GM19351 (cell line): ENCODE measurements around the gene EXOC4.
"Not testable (repeated sequence)": the region's sequence is repeated elsewhere in the genome, so short reads cannot be mapped to it uniquely, and the experiment has no call there.

Source experiments
- ATAC-seq: cut with Tn5 transposase; IDR thresholded peaks from one replicate; pipeline ENCODE4 v1.9.1; 2021; ENCODE audit warnings: mild to moderate bottlenecking, moderate library complexity; ENCODE audit not compliant: unreplicated experiment

The EXOC4 gene

GRCh38 chr7:133606991-133607390 lies 354.1 kb downstream of the EXOC4 start:
- no peak for ATAC-seq

- no peak for ATAC-seq
Measured at GRCh38 chr7:133609806-133610205, 356.9 kb downstream of the EXOC4 start.

GRCh38 chr7:133611955-133612354 lies 359.1 kb downstream of the EXOC4 start:
- ATAC-seq, result no peak

- no peak for ATAC-seq
Measured at GRCh38 chr7:133613250-133613790, 360.4 kb downstream of the EXOC4 start.

- no peak for ATAC-seq
Measured at GRCh38 chr7:133614251-133614650, 361.4 kb downstream of the EXOC4 start.

DNA sequence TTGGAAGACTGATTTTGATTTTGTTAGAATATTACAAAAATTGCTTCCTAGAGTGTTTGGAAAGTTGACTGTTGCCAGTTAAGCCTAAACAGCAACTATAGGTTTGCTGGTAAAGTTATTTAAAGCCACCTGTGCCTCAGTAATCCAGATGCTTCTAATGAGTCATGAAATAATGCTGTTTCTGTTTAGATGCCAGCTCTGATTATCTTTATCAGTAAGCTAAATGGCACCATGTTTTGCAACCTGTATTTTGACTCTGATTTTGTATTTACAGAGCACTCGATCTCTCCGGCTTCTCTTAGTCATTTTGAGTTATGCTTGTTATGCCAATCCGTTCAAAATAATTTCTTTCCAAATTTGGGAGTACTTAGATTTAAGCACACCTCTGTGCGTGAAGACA lies 366.1 kb downstream of the EXOC4 start:
- no peak for ATAC-seq

- no peak for ATAC-seq
Measured at GRCh38 chr7:133619491-133619890, 366.6 kb downstream of the EXOC4 start.

- ATAC-seq, result no peak
Measured at GRCh38 chr7:133623721-133624120, 370.8 kb downstream of the EXOC4 start.

GRCh38 chr7:133625046-133625445 lies 372.2 kb downstream of the EXOC4 start:
- no peak for ATAC-seq

DNA sequence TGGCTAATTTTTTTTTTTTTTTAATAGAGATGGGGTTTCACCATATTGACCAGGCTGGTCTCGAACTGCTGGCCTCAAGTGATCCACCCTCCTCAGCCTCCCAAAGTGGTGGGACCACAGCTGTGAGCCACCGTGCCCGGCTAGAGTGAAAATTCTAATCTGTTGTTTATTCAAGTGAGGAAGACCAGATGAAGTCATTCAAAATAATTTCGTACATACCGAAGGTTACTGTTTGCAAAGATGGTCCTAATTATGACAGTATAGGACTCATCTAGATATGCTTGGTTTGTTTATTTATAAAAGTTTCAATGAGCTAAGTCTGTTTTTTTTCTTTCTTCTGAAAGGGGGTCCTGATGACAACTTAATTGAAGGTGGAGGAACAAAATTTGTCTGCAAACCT lies 376.8 kb downstream of the EXOC4 start:
- ATAC-seq, result no peak

DNA sequence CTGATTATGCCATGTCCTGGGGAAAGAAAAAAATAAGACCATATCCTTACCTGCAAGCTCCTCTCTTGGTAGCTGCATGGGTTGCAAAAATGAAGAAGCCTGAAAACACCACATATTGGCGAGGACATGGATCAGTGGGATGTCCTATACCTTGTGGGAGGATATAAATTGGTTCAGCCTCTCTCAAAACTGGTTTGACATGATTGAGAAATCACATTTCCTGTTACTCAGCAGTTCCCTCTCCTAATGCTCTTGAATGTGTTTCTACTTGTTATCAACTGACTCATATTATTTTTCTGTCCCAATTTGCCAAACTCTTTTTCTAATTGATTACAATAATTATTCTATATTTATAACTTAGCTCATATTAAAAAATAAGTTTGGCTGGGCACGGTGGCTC lies 380.2 kb downstream of the EXOC4 start:
- no peak for ATAC-seq

DNA sequence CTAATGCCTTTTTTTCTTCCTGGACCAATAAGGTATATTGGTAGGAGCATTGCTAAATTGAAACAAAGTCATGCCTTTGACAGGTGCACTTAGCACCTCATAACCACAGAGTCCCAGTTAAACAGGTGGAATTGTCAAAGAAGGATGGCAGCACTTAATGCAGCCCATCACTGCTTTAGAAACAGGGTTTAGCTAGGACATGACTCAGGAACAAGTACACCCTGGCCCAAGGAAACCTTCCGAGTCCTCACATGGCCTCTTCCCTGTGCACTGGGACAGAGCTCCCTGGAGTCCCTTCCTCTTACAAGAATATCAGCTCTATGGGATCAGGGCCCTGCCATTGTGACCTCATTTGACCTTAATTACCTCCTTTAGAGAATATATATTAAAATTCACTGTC lies 382.7 kb downstream of the EXOC4 start:
- no peak for ATAC-seq

DNA sequence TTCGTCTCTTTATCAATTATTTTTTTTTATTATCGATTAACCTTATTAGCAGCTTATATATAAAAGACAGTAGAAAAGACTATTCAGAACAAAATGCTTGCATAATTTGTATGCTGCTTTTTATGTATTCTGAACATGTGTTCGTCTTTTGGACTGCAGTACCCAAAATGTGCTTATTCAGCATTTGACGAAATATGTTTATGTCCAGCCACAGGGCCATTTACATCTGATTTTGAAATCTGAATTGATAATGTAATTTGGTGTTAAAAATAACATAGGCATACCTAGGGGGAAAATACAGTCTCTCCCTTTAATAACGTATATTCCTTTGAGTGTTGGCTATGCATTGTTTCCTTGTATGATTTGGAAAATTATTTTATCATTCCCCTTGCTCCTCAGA lies 386.0 kb downstream of the EXOC4 start:
- no peak for ATAC-seq

DNA sequence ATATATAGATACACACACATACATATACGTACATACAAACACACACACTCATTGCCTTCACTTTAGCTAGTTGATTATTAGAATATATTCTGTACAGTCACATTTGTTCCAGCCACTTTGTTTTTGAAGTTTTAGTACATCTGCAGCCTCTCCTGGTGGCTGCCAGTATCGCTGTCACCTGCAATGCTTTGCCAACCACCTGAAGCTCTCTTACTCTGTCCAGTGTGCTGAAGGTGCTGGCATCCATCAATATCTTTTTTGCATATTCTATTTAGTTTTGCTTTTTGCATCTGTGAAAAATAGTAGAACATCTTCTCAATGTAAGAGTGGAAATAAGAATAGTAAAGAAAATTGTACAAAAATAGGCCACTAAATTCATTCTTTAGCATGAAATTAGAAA lies 388.6 kb downstream of the EXOC4 start:
- no peak for ATAC-seq

GRCh38 chr7:133642907-133643306 lies 390.0 kb downstream of the EXOC4 start:
- no peak for ATAC-seq

GRCh38 chr7:133643652-133644051 lies 390.8 kb downstream of the EXOC4 start:
- not testable (repeated sequence) for ATAC-seq

DNA sequence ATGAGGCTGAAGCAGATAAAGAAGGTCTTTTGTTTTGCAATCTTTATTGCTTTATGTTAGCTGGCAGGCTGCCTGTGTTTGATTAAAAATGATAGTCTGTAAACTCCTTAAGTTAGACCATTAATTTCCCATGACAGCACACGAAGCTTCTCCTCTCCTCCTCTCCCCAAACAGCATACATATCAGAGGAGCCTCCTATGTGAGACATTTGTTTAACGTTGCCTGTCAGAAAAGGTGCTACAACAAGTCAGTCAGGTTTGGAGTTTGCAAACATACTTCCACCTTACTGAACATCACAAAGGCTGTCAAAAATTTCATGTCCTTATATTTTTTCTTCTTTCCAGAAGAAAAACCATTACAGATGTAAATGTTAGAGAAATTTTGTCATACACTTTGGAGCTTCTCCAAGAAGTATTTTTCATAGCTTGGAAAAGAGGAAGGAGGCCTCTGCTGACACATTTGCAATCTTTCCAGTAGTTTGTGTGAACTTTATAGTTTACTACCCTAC lies 393.1 kb downstream of the EXOC4 start:
- no peak for ATAC-seq

DNA sequence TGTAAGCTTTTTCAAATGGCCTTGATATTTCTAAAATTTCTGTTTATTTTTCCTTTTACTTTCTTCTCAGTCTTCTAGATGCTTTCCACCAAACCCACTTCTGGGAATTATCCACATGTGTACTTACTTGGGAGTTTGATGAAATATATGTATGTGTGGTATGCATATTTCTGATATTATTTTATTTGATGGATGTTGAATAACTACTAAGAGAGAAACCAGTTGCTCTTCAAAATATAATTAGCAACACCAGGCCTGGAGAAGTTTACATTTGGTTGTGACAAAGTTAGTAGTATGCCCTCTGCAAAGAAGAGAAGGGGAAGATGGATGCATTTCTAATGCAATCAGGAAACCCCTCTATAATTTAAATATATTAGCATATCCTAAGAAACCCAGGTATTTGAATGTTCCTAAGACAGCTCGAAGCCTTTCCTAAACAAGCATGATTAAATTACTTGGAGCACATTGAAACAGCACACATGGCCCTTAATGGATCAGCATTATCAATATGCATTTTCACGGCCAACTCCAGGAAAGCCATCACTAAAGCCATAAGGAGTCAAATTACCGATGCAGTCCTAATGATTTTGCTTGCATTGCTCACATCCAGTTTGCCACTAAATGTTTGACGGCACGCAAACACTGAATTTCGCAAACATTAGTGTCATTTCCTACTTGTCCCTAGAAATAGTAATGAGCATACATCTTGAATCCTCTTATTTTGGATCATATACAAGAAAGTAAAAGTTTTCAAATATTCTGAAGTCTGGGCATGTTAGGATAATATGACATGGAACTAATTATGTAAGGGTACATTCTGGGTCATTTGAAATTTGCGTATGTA lies 393.8 kb downstream of the EXOC4 start:
- ATAC-seq, result no peak

GRCh38 chr7:133649593-133649992 lies 396.7 kb downstream of the EXOC4 start:
- no peak for ATAC-seq

DNA sequence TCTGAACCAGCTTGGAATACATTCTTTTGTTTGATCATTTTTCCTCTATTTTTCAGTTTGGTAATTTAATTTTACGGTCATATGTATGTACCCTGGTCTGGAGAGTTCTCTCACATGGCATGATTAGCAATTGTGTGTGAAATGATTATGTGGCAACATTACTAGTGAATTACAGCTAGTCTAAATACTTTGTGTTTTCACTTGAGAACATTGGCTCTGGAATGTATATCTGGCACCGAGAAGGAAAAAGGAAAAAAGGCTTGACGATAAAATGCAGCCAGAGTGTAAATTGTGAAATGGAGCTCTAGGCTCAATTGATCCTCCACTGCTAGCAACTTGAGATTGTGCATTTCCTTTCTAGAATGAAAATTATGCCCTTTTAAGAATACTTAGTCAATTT lies 397.2 kb downstream of the EXOC4 start:
- ATAC-seq, result no peak

DNA sequence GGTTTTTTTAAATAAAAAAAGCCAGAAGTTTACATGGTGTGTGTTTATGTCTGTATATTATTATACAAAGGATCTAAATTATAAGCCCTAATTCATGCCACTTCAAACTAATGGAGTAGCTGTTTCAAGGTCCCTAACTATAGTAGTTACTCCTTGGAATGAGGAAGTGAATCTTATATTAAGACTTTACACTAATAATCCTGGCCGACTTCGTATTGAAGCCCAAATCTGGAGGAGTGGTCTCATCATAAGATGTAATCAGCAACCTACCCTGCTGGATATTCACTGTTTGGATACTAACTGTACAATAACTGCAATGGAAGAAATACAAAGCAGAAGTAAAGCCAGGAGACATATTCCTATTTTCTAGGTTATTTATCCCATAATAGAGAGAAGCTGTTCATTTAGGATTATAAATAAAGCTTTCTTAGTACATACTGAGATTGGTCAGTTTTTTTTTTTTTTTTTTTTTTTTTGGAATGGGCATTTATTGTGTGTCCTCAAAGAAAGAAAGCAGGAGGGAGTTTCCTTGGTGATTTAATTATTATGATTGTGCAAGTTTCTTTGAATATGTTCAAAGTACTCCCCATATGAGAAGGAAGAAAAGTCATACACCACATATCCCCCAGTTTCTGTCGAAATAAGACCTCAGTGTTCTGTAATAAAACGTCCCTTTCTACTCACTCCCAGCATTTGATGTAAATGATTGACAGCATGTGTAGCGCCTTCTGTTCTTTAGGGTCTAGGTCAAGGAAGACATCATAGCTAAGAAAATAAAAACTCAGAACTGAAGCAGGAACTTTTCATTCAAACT lies 397.8 kb downstream of the EXOC4 start:
- no peak for ATAC-seq

DNA sequence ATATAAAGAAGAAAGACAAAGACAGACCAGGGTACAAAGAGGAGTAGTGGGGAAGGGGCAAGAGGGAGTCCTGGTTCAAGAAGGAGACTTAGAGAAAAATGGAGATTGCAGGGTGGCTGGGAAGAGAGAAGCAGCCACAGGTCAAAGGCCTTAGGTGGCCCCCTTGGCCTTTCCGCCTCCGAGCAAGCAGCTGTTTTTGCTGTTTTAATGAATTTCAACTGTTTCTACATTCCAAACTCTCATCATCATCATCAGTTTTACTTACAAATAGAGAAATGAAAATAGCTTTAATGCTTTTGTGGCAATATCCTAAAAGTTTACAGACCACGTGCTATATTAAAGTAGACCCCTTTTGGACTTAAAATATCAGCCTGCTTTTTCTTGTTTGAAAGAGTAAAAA lies 399.7 kb downstream of the EXOC4 start:
- no peak for ATAC-seq
